SK-N-SH (cell line): Measurements from ENCODE around the gene PPP1R9B. TPM values are rescaled to one million over a fixed set of nuclear protein-coding genes. Genes with fewer than 3 reads are reported as not detected.

Experiments
- CTCF ChIA-PET: fragments of 300-600, 350-600 bp; formaldehyde crosslinking; extraction: SDS; loops from one replicate; lab custom pipeline; 2021; lab: Yijun Ruan, JAX
- POLR2A ChIA-PET: fragments of 350-600 bp; sonication (Branson Sonifier 250); formaldehyde crosslinking; extraction: SDS; loops from one replicate; lab custom pipeline; 2020; ENCODE audit warnings: antibody characterized with exemption, inconsistent platforms; lab: Yijun Ruan, JAX
- DNase-seq: peaks from one replicate; pipeline ENCODE4 v3.0.0; 2012
- H2AFZ ChIP-seq: fragments of 200-600 bp; sonication (generic); 2 replicates; pipeline ENCODE4 v1.8.1; 2016; ENCODE audit warnings: antibody characterized with exemption, mild to moderate bottlenecking, low read depth
- H3F3A ChIP-seq: fragments of 200-600 bp; sonication (generic); replicated peaks from 2 replicates; pipeline ENCODE3; 2016; ENCODE audit warnings: antibody characterized with exemption, mild to moderate bottlenecking; ENCODE audit not compliant: insufficient read depth
- H3K27ac ChIP-seq, 2 experiments: fragments of 200-500 bp in 1 of 2; fragments of 200-600 bp in 1 of 2; sonication (Bioruptor generic) in 1 of 2; sonication (generic), shearing (Covaris generic) in 1 of 2; 2 replicates each; pipeline versions ENCODE4 v1.5.1 to v1.6.1; 2014 to 2016; ENCODE audit warnings: low read depth in 2 of 2, inconsistent platforms in 1 of 2, low read length in 1 of 2, mild to moderate bottlenecking in 1 of 2, mixed read lengths in 1 of 2
- H3K27me3 ChIP-seq: fragments of 200-600 bp; sonication (generic), shearing (Covaris generic); 2 replicates; pipeline ENCODE4 v1.6.1; 2016; ENCODE audit warnings: mixed run types; ENCODE audit not compliant: insufficient read depth
- H3K36me3 ChIP-seq, 2 experiments: fragments of 200-500 bp in 1 of 2; fragments of 200-600 bp in 1 of 2; sonication (Bioruptor generic) in 1 of 2; sonication (generic) in 1 of 2; replicated peaks in 1 of 2; 2 replicates each; pipeline versions ENCODE3 to v1.5.1; 2014 to 2016; ENCODE audit warnings: low read length in 1 of 2, mild to moderate bottlenecking in 1 of 2; ENCODE audit not compliant: insufficient read depth in 2 of 2, control insufficient read depth in 1 of 2
- H3K4me1 ChIP-seq, 2 experiments: fragments of 200-500 bp in 1 of 2; fragments of 200-600 bp in 1 of 2; sonication (Bioruptor generic) in 1 of 2; sonication (generic), shearing (Covaris generic) in 1 of 2; 2 replicates each; pipeline versions ENCODE4 v1.5.1 to v1.6.1; 2014 to 2016; ENCODE audit warnings: low read depth in 1 of 2, low read length in 1 of 2, mixed run types in 1 of 2; ENCODE audit not compliant: insufficient read depth in 2 of 2, control insufficient read depth in 1 of 2
- H3K4me2 ChIP-seq: fragments of 200-600 bp; sonication (generic), shearing (Covaris generic); 2 replicates; pipeline ENCODE4 v1.6.1; 2017; ENCODE audit warnings: mixed run types
- H3K4me3 ChIP-seq, 2 experiments: fragments of 200-500 bp in 1 of 2; fragments of 200-600 bp in 1 of 2; sonication (Bioruptor generic) in 1 of 2; sonication (generic), shearing (Covaris generic) in 1 of 2; 2 replicates each; pipeline versions ENCODE4 v1.5.1 to v1.8.1; 2014 to 2016; ENCODE audit warnings: low read depth in 2 of 2, inconsistent platforms in 1 of 2, low read length in 1 of 2, mild to moderate bottlenecking in 1 of 2, mixed read lengths in 1 of 2, moderate library complexity in 1 of 2
- H3K79me2 ChIP-seq: fragments of 200-600 bp; sonication (generic); 2 replicates; pipeline ENCODE4 v1.8.1; 2017; ENCODE audit warnings: mild to moderate bottlenecking; ENCODE audit not compliant: insufficient read depth
- H3K9ac ChIP-seq: fragments of 200-600 bp; sonication (generic); 2 replicates; pipeline ENCODE4 v1.6.1; 2017; ENCODE audit warnings: mixed run types
- H3K9me2 ChIP-seq: fragments of 200-600 bp; sonication (generic); 2 replicates; pipeline ENCODE4 v1.6.1; 2017; ENCODE audit warnings: mixed run types
- H3K9me3 ChIP-seq: fragments of 200-600 bp; sonication (generic); 2 replicates; pipeline ENCODE4 v1.6.1; 2017; ENCODE audit warnings: mixed run types, mild to moderate bottlenecking, moderate library complexity
- H4K20me1 ChIP-seq: fragments of 200-600 bp; sonication (generic); 2 replicates; pipeline ENCODE4 v1.6.1; 2017; ENCODE audit warnings: mild to moderate bottlenecking, mixed run types; ENCODE audit not compliant: insufficient read depth
- CHD2 ChIP-seq: fragments of 150-350 bp; IDR thresholded peaks from 2 replicates; pipeline ENCODE4 v1.6.1; 2018; ENCODE audit warnings: low read length; ENCODE audit not compliant: partially characterized antibody
- ELF1 ChIP-seq: IDR thresholded peaks from 2 replicates; pipeline ENCODE4 v1.4.0; 2012
- FOSL2 ChIP-seq: IDR thresholded peaks from 2 replicates; pipeline ENCODE4 v1.4.0; 2012; ENCODE audit warnings: low read depth, mild to moderate bottlenecking, moderate library complexity, borderline replicate concordance
- FOXJ3 ChIP-seq: sonication (generic); formaldehyde crosslinking; IDR thresholded peaks from 2 replicates; pipeline ENCODE4 v1.5.1; 2020; ENCODE audit warnings: mild to moderate bottlenecking, missing genetic modification reagents
- FOXM1 ChIP-seq: IDR thresholded peaks from 2 replicates; pipeline ENCODE4 v1.4.0; 2012; ENCODE audit warnings: low read depth, mild to moderate bottlenecking
- GABPA ChIP-seq: IDR thresholded peaks from 2 replicates; pipeline ENCODE4 v1.4.0; 2012; ENCODE audit warnings: low read depth, mild to moderate bottlenecking
- GATA2 ChIP-seq: sonication (generic); formaldehyde crosslinking; IDR thresholded peaks from 2 replicates; pipeline ENCODE4 v1.5.0; 2020; ENCODE audit warnings: mild to moderate bottlenecking, missing genetic modification reagents
- JUND ChIP-seq: IDR thresholded peaks from 2 replicates; pipeline ENCODE4 v1.4.0; 2012
- MEF2A ChIP-seq: IDR thresholded peaks from 2 replicates; pipeline ENCODE4 v1.4.0; 2012; ENCODE audit warnings: low read depth, borderline replicate concordance
- MXI1 ChIP-seq: IDR thresholded peaks from 2 replicates; pipeline ENCODE4 v1.6.1; 2012; ENCODE audit warnings: mild to moderate bottlenecking, low read depth, low read length, improper control_type of control experiment
- NFIC ChIP-seq: IDR thresholded peaks from 2 replicates; pipeline ENCODE4 v1.4.0; 2012; ENCODE audit warnings: borderline replicate concordance
- NRF1 ChIP-seq: IDR thresholded peaks from 2 replicates; pipeline ENCODE4 v1.6.1; 2012; ENCODE audit warnings: low read depth, mild to moderate bottlenecking, low read length
- POLR2AphosphoS5 ChIP-seq: IDR thresholded peaks from 2 replicates; pipeline ENCODE4 v1.6.1; 2012; ENCODE audit warnings: low read depth, low read length
- RCOR1 ChIP-seq: fragments of 150-350 bp; IDR thresholded peaks from 2 replicates; pipeline ENCODE4 v1.6.1; 2017; ENCODE audit warnings: antibody characterized with exemption, low read length
- REST ChIP-seq: IDR thresholded peaks from 2 replicates; pipeline ENCODE4 v1.6.1; 2012; ENCODE audit warnings: mild to moderate bottlenecking, low read depth, low read length, moderate library complexity
- RXRA ChIP-seq: IDR thresholded peaks from 2 replicates; pipeline ENCODE4 v1.4.0; 2012; ENCODE audit warnings: low read depth, mild to moderate bottlenecking, borderline replicate concordance
- SIN3A ChIP-seq: IDR thresholded peaks from 2 replicates; pipeline ENCODE4 v1.6.1; 2012; ENCODE audit warnings: low read depth, mild to moderate bottlenecking, low read length, moderate library complexity, borderline replicate concordance
- SMC3 ChIP-seq: IDR thresholded peaks from 2 replicates; pipeline ENCODE4 v1.6.1; 2012; ENCODE audit warnings: low read depth, low read length, improper control_type of control experiment
- TCF12 ChIP-seq: IDR thresholded peaks from 2 replicates; pipeline ENCODE4 v1.4.0; 2012
- TEAD4 ChIP-seq: IDR thresholded peaks from 2 replicates; pipeline ENCODE4 v1.4.0; 2012; ENCODE audit warnings: mild to moderate bottlenecking, borderline replicate concordance; ENCODE audit not compliant: insufficient read depth
- USF1 ChIP-seq: IDR thresholded peaks from 2 replicates; pipeline ENCODE4 v1.4.0; 2012; ENCODE audit warnings: low read depth, borderline replicate concordance
- USF2 ChIP-seq: fragments of 150-350 bp; IDR thresholded peaks from 2 replicates; pipeline ENCODE4 v1.6.1; 2017; ENCODE audit warnings: antibody characterized with exemption, low read length, low read depth, borderline replicate concordance
- YY1 ChIP-seq: IDR thresholded peaks from 2 replicates; pipeline ENCODE4 v1.4.0; 2012; ENCODE audit warnings: low read depth, mild to moderate bottlenecking
- WGBS: methylation state at CpG from one replicate; pipeline ENCODE4 v1.1.6; 2017; ENCODE audit warnings: low lambda C conversion rate; 5-methylcytosine and 5-hydroxymethylcytosine counted together
- polyA plus RNA-seq, 3 experiments: library from polyadenylated mRNA; depleted of rRNA; stranded (reverse); fragments of >200 nt; gene quantifications; 2 replicates each; pipeline ENCODE4 v1.2.3, GENCODE V29; 2012
- TF ChIP-seq, protein P1 (sequence below): IDR thresholded peaks from 2 replicates; pipeline ENCODE4; 2012
- TF ChIP-seq, protein P2 (sequence below): IDR thresholded peaks from 2 replicates; pipeline ENCODE4 v1.4.0; 2012; ENCODE audit warnings: low read depth, borderline replicate concordance

PPP1R9B gene
- polyA plus RNA-seq, 1 of the 3 experiments (the other 2 are of a cell fraction) = 35.2 TPM

- Histone ChIP-seq H3K9ac (no peak overlapping the region), H3K36me3 (peaks cover 50 to 91% of the 10 kb centered on the region in 2 experiments), H3K4me1 (peaks cover 0 to 7% of the 10 kb centered on the region in 2 experiments; a peak in 1 of 4 replicates), H3K4me2 (no peak overlapping the region), H3K27me3 (no peaks in the 10 kb centered on the region), H3K9me3 (no peaks in the 10 kb centered on the region), H3K79me2 (peaks cover 32% of the 10 kb centered on the region), H3K27ac (peak overlapping the region in 1 of 2 experiments; percentile 40; a peak in 2 of 4 replicates), H4K20me1 (peaks cover 44% of the 10 kb centered on the region), H3F3A (peaks cover 20% of the 10 kb centered on the region), H2AFZ (no peak overlapping the region), H3K4me3 (no peak overlapping the region; a peak in 1 of 4 replicates), H3K9me2 (no peaks in the 10 kb centered on the region)
- peak; percentile 98 for DNase-seq
- ChIA-PET CTCF (interaction anchor here (0.6 to 9.3 kb wide), 38 partner anchors 9 to 257 kb away, joined by 3 to 169 read pairs (median 4); partner anchors contain the start of genes COL1A1, LRRC59, PPP1R9B and SAMD14), POLR2A (interaction anchor here (1.0 to 1.9 kb wide), 3 partner anchors 10 to 22 kb away, joined by 3 to 6 read pairs (median 5); partner anchors contain the start of gene SAMD14)
- WGBS = 46% methylated on average over 19 of the region's 19 CpGs
- TF ChIP-seq RCOR1 (peak; percentile 50), REST (no peak), ELF1 (no peak), TEAD4 (no peak), USF2 (no peak), SMC3 (peak; percentile 95), USF1 (no peak), CHD2 (peak; percentile 28), NFIC (no peak), NRF1 (no peak), FOSL2 (no peak), JUND (no peak), MEF2A (no peak), MXI1 (0 out of 2 replicates have a peak, but pooled peaks have one; percentile 9), GABPA (no peak), RXRA (no peak), SIN3A (peak; percentile 48; the same call in 1 of the 2 replicates), YY1 (no peak), FOXJ3 (CRISPR knock-in tag) (no peak), POLR2AphosphoS5 (no peak; the same call in 1 of the 2 replicates), TCF12 (no peak), FOXM1 (no peak), GATA2 (CRISPR knock-in tag) (peak; percentile 56)
- TF ChIP-seq, protein P1, sequence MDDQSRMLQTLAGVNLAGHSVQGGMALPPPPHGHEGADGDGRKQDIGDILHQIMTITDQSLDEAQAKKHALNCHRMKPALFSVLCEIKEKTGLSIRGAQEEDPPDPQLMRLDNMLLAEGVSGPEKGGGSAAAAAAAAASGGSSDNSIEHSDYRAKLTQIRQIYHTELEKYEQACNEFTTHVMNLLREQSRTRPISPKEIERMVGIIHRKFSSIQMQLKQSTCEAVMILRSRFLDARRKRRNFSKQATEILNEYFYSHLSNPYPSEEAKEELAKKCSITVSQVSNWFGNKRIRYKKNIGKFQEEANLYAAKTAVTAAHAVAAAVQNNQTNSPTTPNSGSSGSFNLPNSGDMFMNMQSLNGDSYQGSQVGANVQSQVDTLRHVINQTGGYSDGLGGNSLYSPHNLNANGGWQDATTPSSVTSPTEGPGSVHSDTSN = no peak
- TF ChIP-seq, protein P2, sequence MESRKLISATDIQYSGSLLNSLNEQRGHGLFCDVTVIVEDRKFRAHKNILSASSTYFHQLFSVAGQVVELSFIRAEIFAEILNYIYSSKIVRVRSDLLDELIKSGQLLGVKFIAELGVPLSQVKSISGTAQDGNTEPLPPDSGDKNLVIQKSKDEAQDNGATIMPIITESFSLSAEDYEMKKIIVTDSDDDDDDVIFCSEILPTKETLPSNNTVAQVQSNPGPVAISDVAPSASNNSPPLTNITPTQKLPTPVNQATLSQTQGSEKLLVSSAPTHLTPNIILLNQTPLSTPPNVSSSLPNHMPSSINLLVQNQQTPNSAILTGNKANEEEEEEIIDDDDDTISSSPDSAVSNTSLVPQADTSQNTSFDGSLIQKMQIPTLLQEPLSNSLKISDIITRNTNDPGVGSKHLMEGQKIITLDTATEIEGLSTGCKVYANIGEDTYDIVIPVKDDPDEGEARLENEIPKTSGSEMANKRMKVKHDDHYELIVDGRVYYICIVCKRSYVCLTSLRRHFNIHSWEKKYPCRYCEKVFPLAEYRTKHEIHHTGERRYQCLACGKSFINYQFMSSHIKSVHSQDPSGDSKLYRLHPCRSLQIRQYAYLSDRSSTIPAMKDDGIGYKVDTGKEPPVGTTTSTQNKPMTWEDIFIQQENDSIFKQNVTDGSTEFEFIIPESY = no peak
Measured at GRCh38 chr17:50139950-50140885, 10.3 kb downstream of the PPP1R9B start.
